DOHH2 (cell line): Measurements from ENCODE around the gene HOXC5.

ENCODE experiments used
- H3F3A ChIP-seq: fragments of 200-600 bp; sonication (generic), shearing (Covaris generic); 2 replicates; pipeline ENCODE4 v1.6.0; 2016; ENCODE audit warnings: antibody characterized with exemption, mild to moderate bottlenecking; ENCODE audit not compliant: control insufficient read depth, insufficient read depth
- H3K27ac ChIP-seq: fragments of 200-600 bp; sonication (generic); 2 replicates; pipeline ENCODE4 v1.5.1; 2014; ENCODE audit warnings: low read depth, mild to moderate bottlenecking, low read length, moderate library complexity
- H3K27me3 ChIP-seq: fragments of 200-600 bp; sonication (generic); 2 replicates; pipeline ENCODE4 v1.6.1; 2014; ENCODE audit warnings: mild to moderate bottlenecking, low read length, mixed read lengths; ENCODE audit not compliant: control insufficient read depth
- H3K36me3 ChIP-seq: fragments of 200-600 bp; sonication (generic); 2 replicates; pipeline ENCODE4 v1.6.1; 2014; ENCODE audit warnings: mild to moderate bottlenecking, low read length, moderate library complexity, mixed read lengths; ENCODE audit not compliant: control insufficient read depth
- H3K4me1 ChIP-seq: fragments of 200-600 bp; sonication (generic); 2 replicates; pipeline ENCODE4 v1.6.1; 2014; ENCODE audit warnings: mild to moderate bottlenecking, low read length, mixed read lengths; ENCODE audit not compliant: control insufficient read depth
- H3K4me2 ChIP-seq: fragments of 200-600 bp; sonication (generic); 2 replicates; pipeline ENCODE4 v1.6.0; 2014; ENCODE audit warnings: mild to moderate bottlenecking, low read length, moderate library complexity
- H3K4me3 ChIP-seq: fragments of 200-600 bp; sonication (generic); 2 replicates; pipeline ENCODE4 v1.5.1; 2014; ENCODE audit warnings: mild to moderate bottlenecking, low read length, mixed read lengths
- H3K79me2 ChIP-seq: fragments of 200-600 bp; sonication (generic); 2 replicates; pipeline ENCODE4 v1.6.1; 2014; ENCODE audit warnings: mild to moderate bottlenecking, low read length, mixed read lengths; ENCODE audit not compliant: control insufficient read depth
- H3K9me2 ChIP-seq: fragments of 200-600 bp; sonication (generic); replicated peaks from 2 replicates; pipeline ENCODE4 v1.6.1; 2014; ENCODE audit warnings: mild to moderate bottlenecking, low read length, mixed read lengths; ENCODE audit not compliant: control insufficient read depth
- H3K9me3 ChIP-seq: fragments of 200-600 bp; sonication (generic); 2 replicates; pipeline ENCODE4 v1.6.1; 2014; ENCODE audit warnings: antibody characterized with exemption, low read length, mixed read lengths; ENCODE audit not compliant: control insufficient read depth, insufficient read depth
- H4K20me1 ChIP-seq: fragments of 200-600 bp; sonication (generic); 2 replicates; pipeline ENCODE4 v1.6.0; 2014; ENCODE audit warnings: low read depth, mild to moderate bottlenecking, antibody characterized with exemption, low read length, moderate library complexity; ENCODE audit not compliant: control insufficient read depth, insufficient read depth
- CTCF ChIP-seq: fragments of 200-600 bp; sonication (generic); IDR thresholded peaks from one replicate; pipeline ENCODE4 v1.5.1; 2014; ENCODE audit warnings: antibody characterized with exemption, mild to moderate bottlenecking, low read depth, low read length; ENCODE audit not compliant: poor library complexity, severe bottlenecking
- EZH2phosphoT487 ChIP-seq: fragments of 200-600 bp; sonication (generic); IDR thresholded peaks from 2 replicates; pipeline ENCODE4 v1.6.1; 2017; ENCODE audit warnings: borderline replicate concordance, mild to moderate bottlenecking, antibody characterized with exemption, low read length, moderate library complexity, mixed read lengths

Gene HOXC5

DNA sequence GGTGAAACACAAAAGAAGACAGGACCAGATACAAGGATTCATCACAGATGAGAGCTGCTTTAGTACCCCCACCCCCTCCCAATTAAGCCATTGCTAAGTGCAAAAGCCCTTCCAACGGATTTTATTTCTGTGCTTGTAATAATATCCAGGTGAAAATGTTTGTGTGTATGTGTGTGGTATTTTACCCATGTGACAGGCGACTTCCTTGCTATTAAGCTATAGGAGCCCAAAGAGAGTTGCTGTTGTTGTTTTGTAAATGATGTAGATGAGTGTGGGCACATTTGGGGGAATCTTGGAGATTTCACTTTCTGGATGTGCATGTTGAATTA is 17.6 kb downstream of the HOXC5 start:
- peaks cover 34% of the 10 kb centered on the region for H3K27me3 ChIP-seq
- H3K27ac ChIP-seq, result no peak overlapping the region

GRCh38 chr12:54051026-54051842 is 18.4 kb downstream of the HOXC5 start:
- Histone ChIP-seq H3K9me2 (no peaks in the 10 kb centered on the region), H3K4me3 (no peak overlapping the region), H3K36me3 (peaks cover 13% of the 10 kb centered on the region), H3K4me2 (no peak overlapping the region), H4K20me1 (no peaks in the 10 kb centered on the region), H3K79me2 (peaks cover 29% of the 10 kb centered on the region), H3F3A (peaks cover 11% of the 10 kb centered on the region), H3K4me1 (peaks cover 38% of the 10 kb centered on the region), H3K27me3 (peaks cover 32% of the 10 kb centered on the region), H3K27ac (no peak overlapping the region), H3K9me3 (no peaks in the 10 kb centered on the region)
- TF ChIP-seq EZH2phosphoT487 (no peak), CTCF (no peak)

More for the DNA sequence above, 17.6 kb downstream of the HOXC5 start:
- Histone ChIP-seq H3F3A (peaks cover 10% of the 10 kb centered on the region), H3K9me2 (no peaks in the 10 kb centered on the region), H3K79me2 (peaks cover 21% of the 10 kb centered on the region), H3K36me3 (peaks cover 5% of the 10 kb centered on the region; the same call in 1 of the 2 replicates), H3K9me3 (no peaks in the 10 kb centered on the region), H3K4me3 (no peak overlapping the region), H4K20me1 (no peaks in the 10 kb centered on the region), H3K4me2 (no peak overlapping the region), H3K4me1 (peaks cover 30% of the 10 kb centered on the region)
- TF ChIP-seq EZH2phosphoT487 (no peak), CTCF (no peak)

- H3K27me3 ChIP-seq, result peaks cover 27% of the 10 kb centered on the region
- peak overlapping the region; percentile 87; the same call in 1 of the 2 replicates for H3K4me2 ChIP-seq
- H3K4me3 ChIP-seq, result peak overlapping the region; percentile 79; the same call in 1 of the 2 replicates
- no peaks in the 10 kb centered on the region for H3K9me3 ChIP-seq
- H3K27ac ChIP-seq, result no peak overlapping the region
- no peak for TF ChIP-seq EZH2phosphoT487
- no peak for TF ChIP-seq CTCF
- peaks cover 31% of the 10 kb centered on the region for H3K79me2 ChIP-seq
- H4K20me1 ChIP-seq, result no peaks in the 10 kb centered on the region
- H3K36me3 ChIP-seq, result peaks cover 17% of the 10 kb centered on the region
- peaks cover 11% of the 10 kb centered on the region for H3F3A ChIP-seq
- H3K4me1 ChIP-seq, result peaks cover 41% of the 10 kb centered on the region
- no peaks in the 10 kb centered on the region for H3K9me2 ChIP-seq
Measured at GRCh38 chr12:54051874-54052437, 19.1 kb downstream of the HOXC5 start.
